HepG2 (cell line): ENCODE results near the gene SYNGR1. TPM values are rescaled to one million over a fixed set of nuclear protein-coding genes. Genes with fewer than 3 reads are reported as not detected.

Experiments used
- CENPX ChIP-seq: sonication (generic); formaldehyde crosslinking; IDR thresholded peaks from 2 replicates; pipeline ENCODE4 v1.9.0; 2021; ENCODE audit warnings: mild to moderate bottlenecking, missing genetic modification reagents, moderate library complexity
- DBP ChIP-seq: sonication (generic); formaldehyde crosslinking; IDR thresholded peaks from 2 replicates; pipeline ENCODE4 v1.4.0; 2020; ENCODE audit warnings: missing genetic modification reagents; ENCODE audit errors: not compliant biosample characterization
- FOXO1 ChIP-seq: sonication (generic); formaldehyde crosslinking; IDR thresholded peaks from 2 replicates; pipeline ENCODE4 v1.4.0; 2020; ENCODE audit warnings: missing genetic modification reagents
- HNF1A ChIP-seq, 2 experiments: sonication (generic) in 1 of 2; formaldehyde crosslinking in 1 of 2; IDR thresholded peaks; 2 replicates each; pipeline versions ENCODE4 v1.4.0 to v1.6.1; 2016 to 2020; ENCODE audit warnings: borderline replicate concordance in 1 of 2, low read depth in 1 of 2, mild to moderate bottlenecking in 1 of 2, missing genetic modification reagents in 1 of 2
- IKZF5 ChIP-seq: IDR thresholded peaks from 2 replicates; pipeline ENCODE4 v1.6.1; 2018; ENCODE audit warnings: missing genetic modification reagents, mild to moderate bottlenecking, missing compliant biosample characterization
- ISX ChIP-seq: sonication (generic); formaldehyde crosslinking; conservative IDR thresholded peaks from 2 replicates; pipeline ENCODE4 v1.5.0; 2020; ENCODE audit warnings: missing genetic modification reagents
- NFE2L2 ChIP-seq: fragments of 150-350 bp; IDR thresholded peaks from 2 replicates; pipeline ENCODE4 v1.6.1; 2014; ENCODE audit warnings: low read length
- NPAS2 ChIP-seq: sonication (generic); formaldehyde crosslinking; IDR thresholded peaks from 2 replicates; pipeline ENCODE4 v1.8.0; 2022; ENCODE audit warnings: mild to moderate bottlenecking, missing genetic modification reagents, borderline replicate concordance
- ONECUT2 ChIP-seq: sonication (generic); formaldehyde crosslinking; IDR thresholded peaks from 2 replicates; pipeline ENCODE4 v1.4.0; 2020; ENCODE audit warnings: missing genetic modification reagents
- SCMH1 ChIP-seq: sonication (generic); formaldehyde crosslinking; IDR thresholded peaks from 2 replicates; pipeline ENCODE4 v1.9.0; 2021; ENCODE audit warnings: missing genetic modification reagents, mild to moderate bottlenecking, borderline replicate concordance
- ZBTB40 ChIP-seq, 2 experiments: fragments of 450-650 bp in 1 of 2; sonication (generic) in 1 of 2; formaldehyde crosslinking in 1 of 2; IDR thresholded peaks; 2 replicates each; pipeline versions ENCODE4 v1.6.1 to v1.8.0; 2016 to 2022; ENCODE audit warnings: antibody characterized with exemption in 1 of 2, mild to moderate bottlenecking in 1 of 2, missing genetic modification reagents in 1 of 2
- ZFAT ChIP-seq: sonication (generic); formaldehyde crosslinking; conservative IDR thresholded peaks from 2 replicates; pipeline ENCODE4 v1.8.1; 2023; ENCODE audit warnings: missing genetic modification reagents, inconsistent platforms
- ZFX ChIP-seq: sonication (generic); formaldehyde crosslinking; IDR thresholded peaks from 2 replicates; pipeline ENCODE4 v1.4.0; 2020; ENCODE audit warnings: mild to moderate bottlenecking, low read depth, missing genetic modification reagents, moderate library complexity
- ZNF768 ChIP-seq: sonication (generic); formaldehyde crosslinking; IDR thresholded peaks from 2 replicates; pipeline ENCODE4 v1.4.0; 2020; ENCODE audit warnings: missing genetic modification reagents
- polyA plus RNA-seq, 8 experiments: library from polyadenylated mRNA; depleted of rRNA in 3 of 8; stranded (reverse) in 7 of 8; unstranded in 1 of 8; fragments of >200 nt; fragmentation: Illumina TruSeq in 4 of 8; extraction: Trizol in 4 of 8; gene quantifications; 2 replicates each; pipeline versions ENCODE4 v1.2.1 to v1.2.3, GENCODE V29; 2011 to 2016; ENCODE audit warnings: low read depth in 4 of 8, missing spikeins in 1 of 8, mixed read lengths in 1 of 8; ENCODE audit not compliant: insufficient read depth in 1 of 8
- total RNA-seq, 5 experiments: library from RNA; depleted of rRNA; stranded (reverse); fragments of >200 nt; fragmentation: Illumina TruSeq; extraction: Trizol; gene quantifications; 2 replicates each; pipeline ENCODE4 v1.2.3, GENCODE V29; 2016; ENCODE audit warnings: low read depth in 1 of 5

The SYNGR1 gene
- total and polyA plus RNA-seq, 2 of the 13 experiments (the other 11 are each of a cell fraction or from before 2014, with no cell fraction given), result 0.27 to 2.7 TPM

- TF ChIP-seq NFE2L2 (no peak), IKZF5 (CRISPR knock-in tag) (peak; percentile 86), ZBTB40 (IDR thresholded peaks at IDR 0.05) (no peak), ZBTB40 (CRISPR knock-in tag; IDR thresholded peaks at IDR 0.05) (no peak; the same call in 1 of the 2 replicates), ZFAT (no peak), CENPX (CRISPR knock-in tag) (no peak), ZFX (CRISPR knock-in tag) (peak; percentile 87), DBP (CRISPR knock-in tag) (peak; percentile 62), ISX (CRISPR knock-in tag) (no peak), FOXO1 (CRISPR knock-in tag) (peak; percentile 77), ZNF768 (peak; percentile 52; the same call in 1 of the 2 replicates), NPAS2 (CRISPR knock-in tag) (peak; percentile 96), HNF1A (IDR thresholded peaks at IDR 0.05; ENCODE audit: low read depth) (no peak), HNF1A (CRISPR knock-in tag; IDR thresholded peaks at IDR 0.05; ENCODE audit: borderline replicate concordance) (peak; percentile 34; the same call in 1 of the 2 replicates), SCMH1 (no peak), ONECUT2 (CRISPR knock-in tag) (peak; percentile 96)
These were observed 46.4 kb upstream of the SYNGR1 start (continued) for GRCh38 chr22:39303358-39303757.
